Liver (tissue), 9 donors: ENCODE results near the gene KCNJ4. TPM values are rescaled to one million over a fixed set of nuclear protein-coding genes. Genes with fewer than 3 reads are reported as not detected.

Source experiments
- DNase-seq: peaks from one replicate; pipeline ENCODE4 v3.0.0-alpha.2; 2017; ENCODE audit warnings: low spot score
- H3K27ac ChIP-seq, 2 donors: one replicate each; pipeline ENCODE4 v1.7.0; 2013; ENCODE audit warnings: inconsistent platforms in 2 of 2, low read length in 2 of 2, control low read depth in 1 of 2, low read depth in 1 of 2, mild to moderate bottlenecking in 1 of 2
- H3K27me3 ChIP-seq, 4 donors: one replicate each; pipeline versions ENCODE4 v1.6.1 to v1.7.0; 2013; ENCODE audit warnings: low read length in 3 of 4, inconsistent platforms in 1 of 4, mild to moderate bottlenecking in 1 of 4, moderate library complexity in 1 of 4; ENCODE audit not compliant: control insufficient read depth in 4 of 4, insufficient read depth in 4 of 4
- H3K36me3 ChIP-seq, 4 donors: one replicate each; pipeline versions ENCODE4 v1.6.1 to v1.7.0; 2013; ENCODE audit warnings: low read length in 3 of 4, mild to moderate bottlenecking in 3 of 4, low read depth in 1 of 4, moderate library complexity in 1 of 4; ENCODE audit not compliant: control insufficient read depth in 4 of 4, insufficient read depth in 3 of 4
- H3K4me1 ChIP-seq, 4 donors: one replicate each; pipeline versions ENCODE4 v1.6.1 to v1.7.0; 2013; ENCODE audit warnings: low read length in 3 of 4, mild to moderate bottlenecking in 3 of 4, moderate library complexity in 1 of 4; ENCODE audit not compliant: control insufficient read depth in 4 of 4, insufficient read depth in 4 of 4
- H3K4me3 ChIP-seq, 3 donors: one replicate each; pipeline versions ENCODE4 v1.6.1 to v1.7.0; 2013; ENCODE audit warnings: low read length in 3 of 3, control low read depth in 1 of 3, low read depth in 1 of 3, mild to moderate bottlenecking in 1 of 3
- H3K9ac ChIP-seq, 2 donors: one replicate each; pipeline ENCODE4 v1.7.0; 2013; ENCODE audit warnings: low read length in 2 of 2, mild to moderate bottlenecking in 2 of 2, moderate library complexity in 2 of 2, control low read depth in 1 of 2, low read depth in 1 of 2
- H3K9me3 ChIP-seq, 4 donors: one replicate each; pipeline versions ENCODE4 v1.6.1 to v1.7.0; 2013; ENCODE audit warnings: low read length in 3 of 4; ENCODE audit not compliant: control insufficient read depth in 4 of 4
- CTCF ChIP-seq: fragments of 150-350 bp; IDR thresholded peaks from 2 replicates; pipeline ENCODE4 v1.5.1; 2017; ENCODE audit warnings: improper control_type of control experiment, low read depth, low read length; ENCODE audit not compliant: missing input control
- FOXA1 ChIP-seq: IDR thresholded peaks from 2 replicates; pipeline ENCODE4 v1.6.1; 2016; ENCODE audit warnings: antibody characterized with exemption
- FOXA2 ChIP-seq: IDR thresholded peaks from 2 replicates; pipeline ENCODE4 v1.6.1; 2016; ENCODE audit warnings: antibody characterized with exemption
- HNF4A ChIP-seq, 2 donors: conservative IDR thresholded peaks; 2 replicates each; pipeline ENCODE4 v1.6.1; 2016; ENCODE audit warnings: antibody characterized with exemption in 2 of 2, mild to moderate bottlenecking in 2 of 2
- HNF4G ChIP-seq: IDR thresholded peaks from 2 replicates; pipeline ENCODE4 v1.6.1; 2016; ENCODE audit warnings: antibody characterized with exemption
- JUND ChIP-seq, 2 donors: IDR thresholded peaks; 2 replicates each; pipeline ENCODE4 v1.6.1; 2016; ENCODE audit warnings: antibody characterized with exemption in 2 of 2
- MAX ChIP-seq: IDR thresholded peaks from 2 replicates; pipeline ENCODE4 v1.6.1; 2016; ENCODE audit warnings: antibody characterized with exemption
- NR2F2 ChIP-seq: IDR thresholded peaks from 2 replicates; pipeline ENCODE4 v1.6.1; 2016; ENCODE audit warnings: antibody characterized with exemption
- RAD21 ChIP-seq, 2 donors: IDR thresholded peaks; 2 replicates each; pipeline ENCODE4 v1.6.1; 2016; ENCODE audit warnings: antibody characterized with exemption in 2 of 2, mild to moderate bottlenecking in 2 of 2
- RXRA ChIP-seq, 2 donors: IDR thresholded peaks; 2 replicates each; pipeline ENCODE4 v1.6.1; 2017 to 2018; ENCODE audit warnings: antibody characterized with exemption in 2 of 2, mild to moderate bottlenecking in 1 of 2
- TAF1 ChIP-seq: conservative IDR thresholded peaks from 2 replicates; pipeline ENCODE4 v1.6.1; 2016; ENCODE audit warnings: antibody characterized with exemption, mild to moderate bottlenecking
- YY1 ChIP-seq: IDR thresholded peaks from 2 replicates; pipeline ENCODE4 v1.6.1; 2016; ENCODE audit warnings: antibody characterized with exemption, mild to moderate bottlenecking
- WGBS: extraction: QIAGEN DNeasy Blood & Tissue Kit; methylation state at CpG from one replicate; pipeline ENCODE4 v1.1.7; 2013; 5-methylcytosine and 5-hydroxymethylcytosine counted together
- polyA plus RNA-seq, 2 donors: library from polyadenylated mRNA; stranded (reverse) in 1 of 2; unstranded in 1 of 2; fragments of 200-250 nt in 1 of 2; fragments of >200 nt in 1 of 2; fragmentation: Nextera tagmentation in 1 of 2; extraction: Ambion mirVana in 1 of 2; gene quantifications; one replicate each; pipeline versions ENCODE4 v1.2.1 to v1.2.3, GENCODE V29; 2013 to 2015
- total RNA-seq, 2 donors: library from RNA; depleted of rRNA; stranded (reverse); fragments of >200 nt; gene quantifications; one replicate each; pipeline ENCODE4 v1.2.3, GENCODE V29; 2014
- TF ChIP-seq, protein P1 (sequence below): IDR thresholded peaks from 2 replicates; pipeline ENCODE4 v1.6.1; 2016; ENCODE audit warnings: antibody characterized with exemption, mild to moderate bottlenecking
- TF ChIP-seq, protein P2 (sequence below): IDR thresholded peaks from 2 replicates; pipeline ENCODE4 v1.6.1; 2016; ENCODE audit warnings: antibody characterized with exemption
- donor health status: healthy.
- donor health status: healthy.
- donor health status: healthy.
- donor health status: healthy.
- donor health status: healthy.

Gene KCNJ4
- total and polyA plus RNA-seq, 4 donors, result 0.05 TPM; not detected in 3

GRCh38 chr22:38448945-38449745 lies 5.9 kb downstream of the KCNJ4 start:
- DNase-seq, result no peak
- 79% methylated on average over 14 of the region's 14 CpGs for WGBS
- no peaks in the 10 kb centered on the region for H3K36me3 ChIP-seq
- no peak overlapping the region for H3K4me3 ChIP-seq
- H3K27me3 ChIP-seq, result peaks cover 0 to 5% (median 2%) of the 10 kb centered on the region in 4 donors
- TF ChIP-seq HNF4G, result no peak
- TF ChIP-seq NR2F2, result no peak
- TF ChIP-seq MAX, result no peak
- TF ChIP-seq FOXA1, result no peak
- TF ChIP-seq, protein P1, sequence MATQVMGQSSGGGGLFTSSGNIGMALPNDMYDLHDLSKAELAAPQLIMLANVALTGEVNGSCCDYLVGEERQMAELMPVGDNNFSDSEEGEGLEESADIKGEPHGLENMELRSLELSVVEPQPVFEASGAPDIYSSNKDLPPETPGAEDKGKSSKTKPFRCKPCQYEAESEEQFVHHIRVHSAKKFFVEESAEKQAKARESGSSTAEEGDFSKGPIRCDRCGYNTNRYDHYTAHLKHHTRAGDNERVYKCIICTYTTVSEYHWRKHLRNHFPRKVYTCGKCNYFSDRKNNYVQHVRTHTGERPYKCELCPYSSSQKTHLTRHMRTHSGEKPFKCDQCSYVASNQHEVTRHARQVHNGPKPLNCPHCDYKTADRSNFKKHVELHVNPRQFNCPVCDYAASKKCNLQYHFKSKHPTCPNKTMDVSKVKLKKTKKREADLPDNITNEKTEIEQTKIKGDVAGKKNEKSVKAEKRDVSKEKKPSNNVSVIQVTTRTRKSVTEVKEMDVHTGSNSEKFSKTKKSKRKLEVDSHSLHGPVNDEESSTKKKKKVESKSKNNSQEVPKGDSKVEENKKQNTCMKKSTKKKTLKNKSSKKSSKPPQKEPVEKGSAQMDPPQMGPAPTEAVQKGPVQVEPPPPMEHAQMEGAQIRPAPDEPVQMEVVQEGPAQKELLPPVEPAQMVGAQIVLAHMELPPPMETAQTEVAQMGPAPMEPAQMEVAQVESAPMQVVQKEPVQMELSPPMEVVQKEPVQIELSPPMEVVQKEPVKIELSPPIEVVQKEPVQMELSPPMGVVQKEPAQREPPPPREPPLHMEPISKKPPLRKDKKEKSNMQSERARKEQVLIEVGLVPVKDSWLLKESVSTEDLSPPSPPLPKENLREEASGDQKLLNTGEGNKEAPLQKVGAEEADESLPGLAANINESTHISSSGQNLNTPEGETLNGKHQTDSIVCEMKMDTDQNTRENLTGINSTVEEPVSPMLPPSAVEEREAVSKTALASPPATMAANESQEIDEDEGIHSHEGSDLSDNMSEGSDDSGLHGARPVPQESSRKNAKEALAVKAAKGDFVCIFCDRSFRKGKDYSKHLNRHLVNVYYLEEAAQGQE, result no peak
- no peak for TF ChIP-seq FOXA2
- no peak for TF ChIP-seq YY1
- TF ChIP-seq, protein P2, sequence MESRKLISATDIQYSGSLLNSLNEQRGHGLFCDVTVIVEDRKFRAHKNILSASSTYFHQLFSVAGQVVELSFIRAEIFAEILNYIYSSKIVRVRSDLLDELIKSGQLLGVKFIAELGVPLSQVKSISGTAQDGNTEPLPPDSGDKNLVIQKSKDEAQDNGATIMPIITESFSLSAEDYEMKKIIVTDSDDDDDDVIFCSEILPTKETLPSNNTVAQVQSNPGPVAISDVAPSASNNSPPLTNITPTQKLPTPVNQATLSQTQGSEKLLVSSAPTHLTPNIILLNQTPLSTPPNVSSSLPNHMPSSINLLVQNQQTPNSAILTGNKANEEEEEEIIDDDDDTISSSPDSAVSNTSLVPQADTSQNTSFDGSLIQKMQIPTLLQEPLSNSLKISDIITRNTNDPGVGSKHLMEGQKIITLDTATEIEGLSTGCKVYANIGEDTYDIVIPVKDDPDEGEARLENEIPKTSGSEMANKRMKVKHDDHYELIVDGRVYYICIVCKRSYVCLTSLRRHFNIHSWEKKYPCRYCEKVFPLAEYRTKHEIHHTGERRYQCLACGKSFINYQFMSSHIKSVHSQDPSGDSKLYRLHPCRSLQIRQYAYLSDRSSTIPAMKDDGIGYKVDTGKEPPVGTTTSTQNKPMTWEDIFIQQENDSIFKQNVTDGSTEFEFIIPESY, result no peak
- H3K4me1 ChIP-seq, result no peaks in the 10 kb centered on the region
- no peaks in the 10 kb centered on the region for H3K9me3 ChIP-seq
- no peak overlapping the region for H3K27ac ChIP-seq
- H3K9ac ChIP-seq, result no peak overlapping the region

- no peak overlapping the region for H3K27ac ChIP-seq
- H3K9me3 ChIP-seq, result no peaks in the 10 kb centered on the region
- DNase-seq, result no peak
- H3K4me1 ChIP-seq, result no peaks in the 10 kb centered on the region
- H3K9ac ChIP-seq, result no peak overlapping the region
- TF ChIP-seq TAF1 (no peak), FOXA2 (no peak), HNF4A (conservative IDR thresholded peaks at IDR 0.05) (no peak), RXRA (IDR thresholded peaks at IDR 0.05) (no peak), NR2F2 (no peak), CTCF (no peak), JUND (IDR thresholded peaks at IDR 0.05) (no peak), RAD21 (IDR thresholded peaks at IDR 0.05) (no peak), MAX (no peak)
- TF ChIP-seq, protein P1, result no peak
- TF ChIP-seq, protein P2, result no peak
- 70% methylated on average over 9 of the region's 9 CpGs for WGBS
- no peaks in the 10 kb centered on the region for H3K36me3 ChIP-seq
- H3K4me3 ChIP-seq, result no peak overlapping the region
- H3K27me3 ChIP-seq, result no peaks in the 10 kb centered on the region
These were observed 8.9 kb downstream of the KCNJ4 start for GRCh38 chr22:38446018-38446601.
